H9 (cell line): ENCODE data around the gene TSC22D3. TPM values are rescaled to one million over a fixed set of nuclear protein-coding genes. Genes with fewer than 3 reads are reported as not detected.

ENCODE experiments used
- DNase-seq: peaks from one replicate; pipeline ENCODE4 v3.0.0-alpha.2; 2017
- H2AFZ ChIP-seq: one replicate; pipeline ENCODE4 v1.6.1; 2013; ENCODE audit warnings: mild to moderate bottlenecking, low read length, control low read depth, moderate library complexity
- H2AK5ac ChIP-seq: 2 replicates; pipeline ENCODE4 v1.6.1; 2013; ENCODE audit warnings: low read length, control low read depth, mixed read lengths; ENCODE audit not compliant: insufficient read length
- H2BK120ac ChIP-seq: one replicate; pipeline ENCODE4 v1.6.1; 2013; ENCODE audit warnings: low read depth, mild to moderate bottlenecking, low read length, control low read depth, inconsistent platforms; ENCODE audit not compliant: poor library complexity, severe bottlenecking
- H2BK12ac ChIP-seq: 2 replicates; pipeline ENCODE4 v1.6.1; 2013; ENCODE audit warnings: low read length, control low read depth, mixed read lengths, low read depth; ENCODE audit not compliant: insufficient read length
- H2BK15ac ChIP-seq: 2 replicates; pipeline ENCODE4 v1.6.1; 2013; ENCODE audit warnings: low read depth, low read length, control low read depth
- H2BK20ac ChIP-seq: one replicate; pipeline ENCODE4 v1.6.1; 2013; ENCODE audit warnings: low read depth, mild to moderate bottlenecking, low read length, control low read depth, inconsistent platforms; ENCODE audit not compliant: poor library complexity, severe bottlenecking
- H2BK5ac ChIP-seq: 2 replicates; pipeline ENCODE4 v1.6.1; 2013; ENCODE audit warnings: low read length, control low read depth, mixed read lengths; ENCODE audit not compliant: insufficient read length
- H3K14ac ChIP-seq: 2 replicates; pipeline ENCODE4 v1.6.1; 2013; ENCODE audit warnings: low read length, control low read depth; ENCODE audit not compliant: insufficient read depth
- H3K18ac ChIP-seq: 2 replicates; pipeline ENCODE4 v1.6.1; 2013; ENCODE audit warnings: low read depth, mild to moderate bottlenecking, mixed read lengths, low read length, control low read depth; ENCODE audit not compliant: insufficient read length
- H3K23ac ChIP-seq: 2 replicates; pipeline ENCODE4 v1.6.1; 2013; ENCODE audit warnings: low read length, control low read depth, mixed read lengths, low read depth; ENCODE audit not compliant: insufficient read length
- H3K23me2 ChIP-seq: 2 replicates; pipeline ENCODE4 v1.6.1; 2013; ENCODE audit warnings: low read depth, mild to moderate bottlenecking, mixed read lengths, low read length, control low read depth; ENCODE audit not compliant: insufficient read length, poor library complexity, severe bottlenecking
- H3K27ac ChIP-seq: 2 replicates; pipeline ENCODE4 v1.5.1; 2013; ENCODE audit warnings: low read length, control low read depth, mixed read lengths, low read depth; ENCODE audit not compliant: insufficient read length
- H3K27me3 ChIP-seq: 2 replicates; pipeline ENCODE4 v1.6.1; 2013; ENCODE audit warnings: low read length, control low read depth, inconsistent platforms; ENCODE audit not compliant: insufficient read depth
- H3K4ac ChIP-seq: 2 replicates; pipeline ENCODE4 v1.6.1; 2013; ENCODE audit warnings: low read depth, mild to moderate bottlenecking, control low read depth, inconsistent platforms, low read length, moderate library complexity
- H3K4me1 ChIP-seq: 2 replicates; pipeline ENCODE4 v1.6.1; 2013; ENCODE audit warnings: low read length, control low read depth, inconsistent platforms; ENCODE audit not compliant: insufficient read depth
- H3K4me2 ChIP-seq: 2 replicates; pipeline ENCODE4 v1.6.1; 2013; ENCODE audit warnings: low read length, control low read depth, mixed read lengths; ENCODE audit not compliant: insufficient read length, insufficient read depth
- H3K56ac ChIP-seq: 2 replicates; pipeline ENCODE4 v1.6.1; 2013; ENCODE audit warnings: low read depth, mild to moderate bottlenecking, mixed read lengths, low read length, control low read depth; ENCODE audit not compliant: insufficient read length
- H3K79me1 ChIP-seq: 2 replicates; pipeline ENCODE4 v1.6.1; 2013; ENCODE audit warnings: low read depth, mild to moderate bottlenecking, moderate library complexity, low read length, control low read depth, inconsistent platforms; ENCODE audit not compliant: insufficient read depth, poor library complexity, severe bottlenecking
- H3K79me2 ChIP-seq: 2 replicates; pipeline ENCODE4 v1.6.1; 2013; ENCODE audit warnings: low read length, control low read depth, inconsistent platforms; ENCODE audit not compliant: insufficient read depth
- H3K9ac ChIP-seq: 2 replicates; pipeline ENCODE4 v1.6.1; 2013; ENCODE audit warnings: low read length, control low read depth, mixed read lengths; ENCODE audit not compliant: insufficient read length; ENCODE audit errors: extremely low read depth
- H3K9me3 ChIP-seq: one replicate; pipeline ENCODE4 v1.6.1; 2013; ENCODE audit warnings: low read depth, low read length, inconsistent platforms; ENCODE audit not compliant: control insufficient read depth
- H3T11ph ChIP-seq: one replicate; pipeline ENCODE4 v1.6.1; 2013; ENCODE audit warnings: mild to moderate bottlenecking, low read length, control low read depth, inconsistent platforms
- H4K20me1 ChIP-seq: one replicate; pipeline ENCODE4 v1.6.1; 2013; ENCODE audit not compliant: control insufficient read depth, insufficient read length, insufficient read depth
- H4K5ac ChIP-seq: 2 replicates; pipeline ENCODE4 v1.6.1; 2013; ENCODE audit warnings: low read depth, mild to moderate bottlenecking, mixed read lengths, low read length, control low read depth; ENCODE audit not compliant: insufficient read length
- H4K8ac ChIP-seq: replicated peaks from 2 replicates; pipeline ENCODE4 v1.6.1; 2013; ENCODE audit warnings: low read length, control low read depth, mixed read lengths, low read depth; ENCODE audit not compliant: insufficient read length
- H4K91ac ChIP-seq: 2 replicates; pipeline ENCODE4 v1.6.1; 2013; ENCODE audit warnings: low read depth, mild to moderate bottlenecking, moderate library complexity, mixed read lengths, low read length, control low read depth; ENCODE audit not compliant: insufficient read length
- H3K27ac Mint-ChIP-seq, 3 experiments: 2 replicates in 2 of 3; 3 replicates in 1 of 3; pipeline ENCODE4 v1.8.0; 2020 to 2021; ENCODE audit warnings: mixed read lengths in 3 of 3, mild to moderate bottlenecking in 1 of 3, moderate library complexity in 1 of 3
- H3K27me3 Mint-ChIP-seq: 2 replicates; pipeline ENCODE4 v1.8.0; 2021; ENCODE audit warnings: low read depth, mild to moderate bottlenecking, moderate library complexity, mixed read lengths
- H3K36me3 Mint-ChIP-seq, 3 experiments: 2 replicates in 2 of 3; 3 replicates in 1 of 3; pipeline ENCODE4 v1.8.0; 2020 to 2021; ENCODE audit warnings: low read depth in 3 of 3, mixed read lengths in 3 of 3; ENCODE audit not compliant: insufficient read depth in 1 of 3
- H3K4me1 Mint-ChIP-seq, 2 experiments: 2 replicates each; pipeline ENCODE4 v1.8.0; 2020; ENCODE audit warnings: mixed read lengths in 2 of 2
- H3K4me3 Mint-ChIP-seq, 2 experiments: 2 replicates in 1 of 2; 3 replicates in 1 of 2; pipeline ENCODE4 v1.8.0; 2020 to 2021; ENCODE audit warnings: mild to moderate bottlenecking in 2 of 2, mixed read lengths in 2 of 2, moderate library complexity in 1 of 2
- H3K9me3 Mint-ChIP-seq, 2 experiments: 2 replicates in 1 of 2; 3 replicates in 1 of 2; pipeline ENCODE4 v1.8.0; 2020; ENCODE audit warnings: mild to moderate bottlenecking in 2 of 2, mixed read lengths in 2 of 2, moderate library complexity in 1 of 2
- WGBS: extraction: QIAGEN DNeasy Blood & Tissue Kit; methylation state at CpG from one replicate; pipeline ENCODE4 v1.1.7; 2013; ENCODE audit warnings: missing lambda C conversion rate, low lambda C conversion rate, mixed read lengths; ENCODE audit not compliant: insufficient read length; ENCODE audit errors: extremely low coverage; 5-methylcytosine and 5-hydroxymethylcytosine counted together
- total RNA-seq: library from RNA; stranded (reverse); gene quantifications from 2 replicates; pipeline ENCODE4 v1.2.1, GENCODE V29; 2021
- TF ChIP-seq, protein P1 (sequence below): fragments of 200-600 bp; sonication (generic); conservative IDR thresholded peaks from 3 replicates; pipeline ENCODE4 v1.8.0; 2021; ENCODE audit warnings: antibody characterized with exemption, mild to moderate bottlenecking

Gene TSC22D3
- total RNA-seq, 1 experiment from 2014 or later = 10.5 TPM

DNA sequence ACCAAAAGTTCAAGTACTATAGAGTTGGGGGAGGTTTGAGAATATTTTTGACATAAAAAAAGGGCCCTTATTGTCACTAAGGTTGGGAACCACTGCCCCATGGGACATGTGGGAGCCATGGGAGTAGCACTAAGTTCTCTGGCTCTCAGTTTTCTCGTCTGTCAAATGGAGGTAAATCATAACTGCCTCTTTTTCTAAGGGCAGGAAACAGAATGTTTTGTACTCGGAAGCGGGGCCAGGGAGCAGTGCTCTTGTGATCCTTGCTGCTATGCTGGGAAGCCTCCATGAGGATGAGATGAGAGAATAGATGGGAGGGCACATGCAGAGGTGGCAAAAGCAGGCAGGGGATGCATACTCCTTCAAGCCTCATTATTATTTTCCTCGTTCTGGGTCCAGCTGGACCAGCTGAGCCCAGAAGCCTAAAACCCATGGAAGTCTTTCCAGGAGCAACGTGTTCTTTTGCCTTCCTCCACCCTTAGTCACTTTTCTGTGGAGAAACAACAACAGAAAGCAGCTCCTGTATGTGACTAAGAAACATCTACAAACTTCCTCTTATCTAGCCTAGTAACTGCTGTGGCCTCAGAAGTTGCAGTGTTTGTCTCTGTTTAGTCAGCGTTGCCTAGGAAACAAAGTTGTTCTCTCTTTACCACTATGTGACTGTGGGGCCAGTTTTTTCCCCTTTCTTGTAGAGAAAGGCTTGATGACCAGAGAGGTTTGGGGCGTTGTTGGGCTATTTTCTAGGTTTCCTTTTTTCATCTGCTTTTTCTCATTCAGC lies 64.8 kb downstream of the TSC22D3 start:
- Histone ChIP-seq H4K20me1 (no peaks in the 10 kb centered on the region), H3T11ph (no peak overlapping the region), H2BK20ac (no peak overlapping the region), H3K23me2 (peaks cover 2% of the 10 kb centered on the region), H3K23ac (no peak overlapping the region), H2BK120ac (peak overlapping the region; percentile 79), H3K27me3 (no peaks in the 10 kb centered on the region; the same call in 1 of the 2 replicates), H4K91ac (no peak overlapping the region), H3K4ac (no peak overlapping the region; the same call in 1 of the 2 replicates), H3K18ac (peak overlapping the region; percentile 72), H2BK12ac (no peak overlapping the region), H3K79me1 (no peaks in the 10 kb centered on the region), H3K27ac (peak overlapping the region; percentile 26), H3K79me2 (no peaks in the 10 kb centered on the region), H2AK5ac (no peak overlapping the region), H3K9me3 (no peaks in the 10 kb centered on the region), H4K8ac (no peak overlapping the region), H2BK15ac (no peak overlapping the region), H4K5ac (no peak overlapping the region), H3K4me2 (no peak overlapping the region), H2BK5ac (no peak overlapping the region), H3K9ac (no peak overlapping the region), H3K56ac (no peak overlapping the region), H3K14ac (peak overlapping the region; percentile 32), H3K4me1 (peaks cover 2% of the 10 kb centered on the region; the same call in 1 of the 2 replicates), H2AFZ (no peak overlapping the region)
- DNase-seq = no peak
- peaks cover 0 to 21% (median 10%) of the 10 kb centered on the region in 3 experiments; a peak in 5 of 7 replicates for H3K36me3 Mint-ChIP-seq
- peak overlapping the region in 1 of 2 experiments; percentile 54; a peak in 2 of 5 replicates for H3K4me3 Mint-ChIP-seq
- peaks cover 0 to 51% of the 10 kb centered on the region in 2 experiments; a peak in 2 of 5 replicates for H3K9me3 Mint-ChIP-seq
- H3K4me1 Mint-ChIP-seq = peaks cover 7 to 14% of the 10 kb centered on the region in 2 experiments
- no CpG with 5 or more reads among the region's 7 CpGs for WGBS
- H3K27ac Mint-ChIP-seq = peak overlapping the region in 1 of 3 experiments; percentile 81; a peak in 2 of 7 replicates
- TF ChIP-seq, protein P1, sequence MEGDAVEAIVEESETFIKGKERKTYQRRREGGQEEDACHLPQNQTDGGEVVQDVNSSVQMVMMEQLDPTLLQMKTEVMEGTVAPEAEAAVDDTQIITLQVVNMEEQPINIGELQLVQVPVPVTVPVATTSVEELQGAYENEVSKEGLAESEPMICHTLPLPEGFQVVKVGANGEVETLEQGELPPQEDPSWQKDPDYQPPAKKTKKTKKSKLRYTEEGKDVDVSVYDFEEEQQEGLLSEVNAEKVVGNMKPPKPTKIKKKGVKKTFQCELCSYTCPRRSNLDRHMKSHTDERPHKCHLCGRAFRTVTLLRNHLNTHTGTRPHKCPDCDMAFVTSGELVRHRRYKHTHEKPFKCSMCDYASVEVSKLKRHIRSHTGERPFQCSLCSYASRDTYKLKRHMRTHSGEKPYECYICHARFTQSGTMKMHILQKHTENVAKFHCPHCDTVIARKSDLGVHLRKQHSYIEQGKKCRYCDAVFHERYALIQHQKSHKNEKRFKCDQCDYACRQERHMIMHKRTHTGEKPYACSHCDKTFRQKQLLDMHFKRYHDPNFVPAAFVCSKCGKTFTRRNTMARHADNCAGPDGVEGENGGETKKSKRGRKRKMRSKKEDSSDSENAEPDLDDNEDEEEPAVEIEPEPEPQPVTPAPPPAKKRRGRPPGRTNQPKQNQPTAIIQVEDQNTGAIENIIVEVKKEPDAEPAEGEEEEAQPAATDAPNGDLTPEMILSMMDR = no peak
- peaks cover 2% of the 10 kb centered on the region for H3K27me3 Mint-ChIP-seq
